H9 (cell line): ENCODE results near the gene C1orf56. TPM values are rescaled to one million over a fixed set of nuclear protein-coding genes. Genes with fewer than 3 reads are reported as not detected.

ENCODE experiments used
- DNase-seq: peaks from one replicate; pipeline ENCODE4 v3.0.0-alpha.2; 2017
- H2AFZ ChIP-seq: one replicate; pipeline ENCODE4 v1.6.1; 2013; ENCODE audit warnings: mild to moderate bottlenecking, low read length, control low read depth, moderate library complexity
- H2AK5ac ChIP-seq: 2 replicates; pipeline ENCODE4 v1.6.1; 2013; ENCODE audit warnings: low read length, control low read depth, mixed read lengths; ENCODE audit not compliant: insufficient read length
- H2BK120ac ChIP-seq: one replicate; pipeline ENCODE4 v1.6.1; 2013; ENCODE audit warnings: low read depth, mild to moderate bottlenecking, low read length, control low read depth, inconsistent platforms; ENCODE audit not compliant: poor library complexity, severe bottlenecking
- H2BK12ac ChIP-seq: 2 replicates; pipeline ENCODE4 v1.6.1; 2013; ENCODE audit warnings: low read length, control low read depth, mixed read lengths, low read depth; ENCODE audit not compliant: insufficient read length
- H2BK15ac ChIP-seq: 2 replicates; pipeline ENCODE4 v1.6.1; 2013; ENCODE audit warnings: low read depth, low read length, control low read depth
- H2BK20ac ChIP-seq: one replicate; pipeline ENCODE4 v1.6.1; 2013; ENCODE audit warnings: low read depth, mild to moderate bottlenecking, low read length, control low read depth, inconsistent platforms; ENCODE audit not compliant: poor library complexity, severe bottlenecking
- H2BK5ac ChIP-seq: 2 replicates; pipeline ENCODE4 v1.6.1; 2013; ENCODE audit warnings: low read length, control low read depth, mixed read lengths; ENCODE audit not compliant: insufficient read length
- H3K14ac ChIP-seq: 2 replicates; pipeline ENCODE4 v1.6.1; 2013; ENCODE audit warnings: low read length, control low read depth; ENCODE audit not compliant: insufficient read depth
- H3K18ac ChIP-seq: 2 replicates; pipeline ENCODE4 v1.6.1; 2013; ENCODE audit warnings: low read depth, mild to moderate bottlenecking, mixed read lengths, low read length, control low read depth; ENCODE audit not compliant: insufficient read length
- H3K23ac ChIP-seq: 2 replicates; pipeline ENCODE4 v1.6.1; 2013; ENCODE audit warnings: low read length, control low read depth, mixed read lengths, low read depth; ENCODE audit not compliant: insufficient read length
- H3K23me2 ChIP-seq: 2 replicates; pipeline ENCODE4 v1.6.1; 2013; ENCODE audit warnings: low read depth, mild to moderate bottlenecking, mixed read lengths, low read length, control low read depth; ENCODE audit not compliant: insufficient read length, poor library complexity, severe bottlenecking
- H3K27ac ChIP-seq: 2 replicates; pipeline ENCODE4 v1.5.1; 2013; ENCODE audit warnings: low read length, control low read depth, mixed read lengths, low read depth; ENCODE audit not compliant: insufficient read length
- H3K27me3 ChIP-seq: 2 replicates; pipeline ENCODE4 v1.6.1; 2013; ENCODE audit warnings: low read length, control low read depth, inconsistent platforms; ENCODE audit not compliant: insufficient read depth
- H3K4ac ChIP-seq: 2 replicates; pipeline ENCODE4 v1.6.1; 2013; ENCODE audit warnings: low read depth, mild to moderate bottlenecking, control low read depth, inconsistent platforms, low read length, moderate library complexity
- H3K4me1 ChIP-seq: 2 replicates; pipeline ENCODE4 v1.6.1; 2013; ENCODE audit warnings: low read length, control low read depth, inconsistent platforms; ENCODE audit not compliant: insufficient read depth
- H3K4me2 ChIP-seq: 2 replicates; pipeline ENCODE4 v1.6.1; 2013; ENCODE audit warnings: low read length, control low read depth, mixed read lengths; ENCODE audit not compliant: insufficient read length, insufficient read depth
- H3K56ac ChIP-seq: 2 replicates; pipeline ENCODE4 v1.6.1; 2013; ENCODE audit warnings: low read depth, mild to moderate bottlenecking, mixed read lengths, low read length, control low read depth; ENCODE audit not compliant: insufficient read length
- H3K79me1 ChIP-seq: 2 replicates; pipeline ENCODE4 v1.6.1; 2013; ENCODE audit warnings: low read depth, mild to moderate bottlenecking, moderate library complexity, low read length, control low read depth, inconsistent platforms; ENCODE audit not compliant: insufficient read depth, poor library complexity, severe bottlenecking
- H3K79me2 ChIP-seq: 2 replicates; pipeline ENCODE4 v1.6.1; 2013; ENCODE audit warnings: low read length, control low read depth, inconsistent platforms; ENCODE audit not compliant: insufficient read depth
- H3K9ac ChIP-seq: 2 replicates; pipeline ENCODE4 v1.6.1; 2013; ENCODE audit warnings: low read length, control low read depth, mixed read lengths; ENCODE audit not compliant: insufficient read length; ENCODE audit errors: extremely low read depth
- H3K9me3 ChIP-seq: one replicate; pipeline ENCODE4 v1.6.1; 2013; ENCODE audit warnings: low read depth, low read length, inconsistent platforms; ENCODE audit not compliant: control insufficient read depth
- H3T11ph ChIP-seq: one replicate; pipeline ENCODE4 v1.6.1; 2013; ENCODE audit warnings: mild to moderate bottlenecking, low read length, control low read depth, inconsistent platforms
- H4K20me1 ChIP-seq: one replicate; pipeline ENCODE4 v1.6.1; 2013; ENCODE audit not compliant: control insufficient read depth, insufficient read length, insufficient read depth
- H4K5ac ChIP-seq: 2 replicates; pipeline ENCODE4 v1.6.1; 2013; ENCODE audit warnings: low read depth, mild to moderate bottlenecking, mixed read lengths, low read length, control low read depth; ENCODE audit not compliant: insufficient read length
- H4K8ac ChIP-seq: replicated peaks from 2 replicates; pipeline ENCODE4 v1.6.1; 2013; ENCODE audit warnings: low read length, control low read depth, mixed read lengths, low read depth; ENCODE audit not compliant: insufficient read length
- H4K91ac ChIP-seq: 2 replicates; pipeline ENCODE4 v1.6.1; 2013; ENCODE audit warnings: low read depth, mild to moderate bottlenecking, moderate library complexity, mixed read lengths, low read length, control low read depth; ENCODE audit not compliant: insufficient read length
- H3K27ac Mint-ChIP-seq, 3 experiments: 2 replicates in 2 of 3; 3 replicates in 1 of 3; pipeline ENCODE4 v1.8.0; 2020 to 2021; ENCODE audit warnings: mixed read lengths in 3 of 3, mild to moderate bottlenecking in 1 of 3, moderate library complexity in 1 of 3
- H3K27me3 Mint-ChIP-seq: 2 replicates; pipeline ENCODE4 v1.8.0; 2021; ENCODE audit warnings: low read depth, mild to moderate bottlenecking, moderate library complexity, mixed read lengths
- H3K36me3 Mint-ChIP-seq, 3 experiments: 2 replicates in 2 of 3; 3 replicates in 1 of 3; pipeline ENCODE4 v1.8.0; 2020 to 2021; ENCODE audit warnings: low read depth in 3 of 3, mixed read lengths in 3 of 3; ENCODE audit not compliant: insufficient read depth in 1 of 3
- H3K4me1 Mint-ChIP-seq, 2 experiments: 2 replicates each; pipeline ENCODE4 v1.8.0; 2020; ENCODE audit warnings: mixed read lengths in 2 of 2
- H3K4me3 Mint-ChIP-seq, 2 experiments: 2 replicates in 1 of 2; 3 replicates in 1 of 2; pipeline ENCODE4 v1.8.0; 2020 to 2021; ENCODE audit warnings: mild to moderate bottlenecking in 2 of 2, mixed read lengths in 2 of 2, moderate library complexity in 1 of 2
- H3K9me3 Mint-ChIP-seq, 2 experiments: 2 replicates in 1 of 2; 3 replicates in 1 of 2; pipeline ENCODE4 v1.8.0; 2020; ENCODE audit warnings: mild to moderate bottlenecking in 2 of 2, mixed read lengths in 2 of 2, moderate library complexity in 1 of 2
- total RNA-seq: library from RNA; stranded (reverse); gene quantifications from 2 replicates; pipeline ENCODE4 v1.2.1, GENCODE V29; 2021
- TF ChIP-seq, protein P1 (sequence below): fragments of 200-600 bp; sonication (generic); conservative IDR thresholded peaks from 3 replicates; pipeline ENCODE4 v1.8.0; 2021; ENCODE audit warnings: antibody characterized with exemption, mild to moderate bottlenecking

C1orf56 gene
- total RNA-seq, 1 experiment from 2014 or later, result 4.8 TPM

DNA sequence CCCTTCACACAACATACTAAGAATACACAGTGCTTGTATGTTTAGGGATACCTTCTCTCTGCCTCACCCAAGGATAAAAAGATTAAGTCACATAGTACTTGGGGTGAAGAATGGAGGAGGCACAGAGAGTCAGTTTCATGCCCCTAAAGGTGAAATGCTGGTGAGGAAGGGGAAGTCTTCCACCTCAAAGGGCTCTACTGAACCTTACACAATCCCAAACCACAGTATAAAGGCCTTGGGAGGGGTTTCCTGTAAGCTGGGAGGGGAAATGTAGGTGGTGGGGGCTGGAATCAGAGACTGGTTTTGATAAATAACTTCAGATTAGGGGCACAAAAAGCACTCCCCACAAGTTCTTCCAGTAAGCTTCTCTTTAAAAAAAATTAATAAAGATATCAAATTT, 44.4 kb upstream of the C1orf56 start:
- no peak overlapping the region for H3K27ac Mint-ChIP-seq
- H3K9me3 Mint-ChIP-seq, result no peaks in the 10 kb centered on the region; a peak in 1 of 5 replicates
- no peak overlapping the region for H2BK5ac ChIP-seq
- H4K91ac ChIP-seq, result no peak overlapping the region
- no peaks in the 10 kb centered on the region; the same call in 1 of the 2 replicates for H3K27me3 Mint-ChIP-seq
- H2BK20ac ChIP-seq, result no peak overlapping the region
- no peaks in the 10 kb centered on the region for H3K27me3 ChIP-seq
- no peak overlapping the region for H3T11ph ChIP-seq
- H2BK12ac ChIP-seq, result no peak overlapping the region
- no peak overlapping the region for H2AFZ ChIP-seq
- H3K18ac ChIP-seq, result no peak overlapping the region
- no peak overlapping the region for H3K4me2 ChIP-seq
- no peaks in the 10 kb centered on the region for H3K79me2 ChIP-seq
- no peak overlapping the region for H3K4me3 Mint-ChIP-seq
- no peak overlapping the region for H3K27ac ChIP-seq
- peaks cover 0 to 8% (median 5%) of the 10 kb centered on the region in 3 experiments; a peak in 2 of 7 replicates for H3K36me3 Mint-ChIP-seq
- H3K4me1 ChIP-seq, result peaks cover 8% of the 10 kb centered on the region; the same call in 1 of the 2 replicates
- no peak overlapping the region for H4K8ac ChIP-seq
- H4K5ac ChIP-seq, result no peak overlapping the region
- H3K14ac ChIP-seq, result no peak overlapping the region
- no peak overlapping the region for H3K9ac ChIP-seq
- H3K4ac ChIP-seq, result no peak overlapping the region
- no peak overlapping the region for H2AK5ac ChIP-seq
- H3K79me1 ChIP-seq, result no peaks in the 10 kb centered on the region
- no peaks in the 10 kb centered on the region for H4K20me1 ChIP-seq
- no peak overlapping the region for H2BK120ac ChIP-seq
- DNase-seq, result no peak
- peaks cover 4% of the 10 kb centered on the region for H3K23me2 ChIP-seq
- no peak overlapping the region for H2BK15ac ChIP-seq
- H3K4me1 Mint-ChIP-seq, result peaks cover 28 to 34% of the 10 kb centered on the region in 2 experiments
- TF ChIP-seq, protein P1, sequence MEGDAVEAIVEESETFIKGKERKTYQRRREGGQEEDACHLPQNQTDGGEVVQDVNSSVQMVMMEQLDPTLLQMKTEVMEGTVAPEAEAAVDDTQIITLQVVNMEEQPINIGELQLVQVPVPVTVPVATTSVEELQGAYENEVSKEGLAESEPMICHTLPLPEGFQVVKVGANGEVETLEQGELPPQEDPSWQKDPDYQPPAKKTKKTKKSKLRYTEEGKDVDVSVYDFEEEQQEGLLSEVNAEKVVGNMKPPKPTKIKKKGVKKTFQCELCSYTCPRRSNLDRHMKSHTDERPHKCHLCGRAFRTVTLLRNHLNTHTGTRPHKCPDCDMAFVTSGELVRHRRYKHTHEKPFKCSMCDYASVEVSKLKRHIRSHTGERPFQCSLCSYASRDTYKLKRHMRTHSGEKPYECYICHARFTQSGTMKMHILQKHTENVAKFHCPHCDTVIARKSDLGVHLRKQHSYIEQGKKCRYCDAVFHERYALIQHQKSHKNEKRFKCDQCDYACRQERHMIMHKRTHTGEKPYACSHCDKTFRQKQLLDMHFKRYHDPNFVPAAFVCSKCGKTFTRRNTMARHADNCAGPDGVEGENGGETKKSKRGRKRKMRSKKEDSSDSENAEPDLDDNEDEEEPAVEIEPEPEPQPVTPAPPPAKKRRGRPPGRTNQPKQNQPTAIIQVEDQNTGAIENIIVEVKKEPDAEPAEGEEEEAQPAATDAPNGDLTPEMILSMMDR, result no peak
- no peak overlapping the region for H3K23ac ChIP-seq
- H3K56ac ChIP-seq, result no peak overlapping the region
- H3K9me3 ChIP-seq, result no peaks in the 10 kb centered on the region
